SK-N-SH (cell line): ENCODE results near the gene PSMD8.
"Not testable (repeated sequence)": the region's sequence is repeated elsewhere in the genome, so short reads cannot be mapped to it uniquely, and the experiment has no call there.

Source experiments
- CHD2 ChIP-seq: fragments of 150-350 bp; IDR thresholded peaks from 2 replicates; pipeline ENCODE4 v1.6.1; 2018; ENCODE audit warnings: low read length; ENCODE audit not compliant: partially characterized antibody
- ELF1 ChIP-seq: IDR thresholded peaks from 2 replicates; pipeline ENCODE4 v1.4.0; 2012
- NFIC ChIP-seq: IDR thresholded peaks from 2 replicates; pipeline ENCODE4 v1.4.0; 2012; ENCODE audit warnings: borderline replicate concordance
- TAF1 ChIP-seq: IDR thresholded peaks from 2 replicates; pipeline ENCODE4 v1.6.1; 2012; ENCODE audit warnings: low read depth, mild to moderate bottlenecking, low read length, moderate library complexity, borderline replicate concordance
- TF ChIP-seq, protein P1 (sequence below): fragments of 200-600 bp; sonication (generic); IDR thresholded peaks from 2 replicates; pipeline ENCODE4 v1.6.1; 2017; ENCODE audit warnings: antibody characterized with exemption, mild to moderate bottlenecking, moderate library complexity
- TF ChIP-seq, protein P2 (sequence below): IDR thresholded peaks from 2 replicates; pipeline ENCODE4 v1.4.0; 2012; ENCODE audit warnings: low read depth, borderline replicate concordance

DNA sequence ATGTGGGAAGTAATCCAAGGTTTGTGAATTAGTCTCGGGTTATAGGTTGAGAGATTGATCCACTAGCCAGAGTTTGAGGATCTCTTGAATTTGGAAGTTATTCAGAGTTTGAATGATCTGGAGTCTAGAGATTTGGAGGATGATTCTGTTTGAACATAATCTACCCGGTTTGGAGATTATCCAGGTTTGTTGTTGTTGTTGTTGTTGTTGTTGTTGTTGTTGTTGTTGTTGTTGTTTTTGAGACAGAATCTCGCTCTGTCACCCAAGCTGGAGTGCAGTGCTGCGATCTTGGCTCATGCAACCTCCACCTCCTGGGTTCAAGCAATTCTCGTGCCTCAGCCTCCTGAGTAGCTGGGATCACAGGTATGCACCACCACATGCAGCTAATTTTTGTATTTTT lies 37.5 kb downstream of the PSMD8 start:
- TF ChIP-seq, protein P1, sequence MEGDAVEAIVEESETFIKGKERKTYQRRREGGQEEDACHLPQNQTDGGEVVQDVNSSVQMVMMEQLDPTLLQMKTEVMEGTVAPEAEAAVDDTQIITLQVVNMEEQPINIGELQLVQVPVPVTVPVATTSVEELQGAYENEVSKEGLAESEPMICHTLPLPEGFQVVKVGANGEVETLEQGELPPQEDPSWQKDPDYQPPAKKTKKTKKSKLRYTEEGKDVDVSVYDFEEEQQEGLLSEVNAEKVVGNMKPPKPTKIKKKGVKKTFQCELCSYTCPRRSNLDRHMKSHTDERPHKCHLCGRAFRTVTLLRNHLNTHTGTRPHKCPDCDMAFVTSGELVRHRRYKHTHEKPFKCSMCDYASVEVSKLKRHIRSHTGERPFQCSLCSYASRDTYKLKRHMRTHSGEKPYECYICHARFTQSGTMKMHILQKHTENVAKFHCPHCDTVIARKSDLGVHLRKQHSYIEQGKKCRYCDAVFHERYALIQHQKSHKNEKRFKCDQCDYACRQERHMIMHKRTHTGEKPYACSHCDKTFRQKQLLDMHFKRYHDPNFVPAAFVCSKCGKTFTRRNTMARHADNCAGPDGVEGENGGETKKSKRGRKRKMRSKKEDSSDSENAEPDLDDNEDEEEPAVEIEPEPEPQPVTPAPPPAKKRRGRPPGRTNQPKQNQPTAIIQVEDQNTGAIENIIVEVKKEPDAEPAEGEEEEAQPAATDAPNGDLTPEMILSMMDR: not testable (repeated sequence)
- not testable (repeated sequence) for TF ChIP-seq CHD2, ELF1, NFIC, TAF1
- TF ChIP-seq, protein P2, sequence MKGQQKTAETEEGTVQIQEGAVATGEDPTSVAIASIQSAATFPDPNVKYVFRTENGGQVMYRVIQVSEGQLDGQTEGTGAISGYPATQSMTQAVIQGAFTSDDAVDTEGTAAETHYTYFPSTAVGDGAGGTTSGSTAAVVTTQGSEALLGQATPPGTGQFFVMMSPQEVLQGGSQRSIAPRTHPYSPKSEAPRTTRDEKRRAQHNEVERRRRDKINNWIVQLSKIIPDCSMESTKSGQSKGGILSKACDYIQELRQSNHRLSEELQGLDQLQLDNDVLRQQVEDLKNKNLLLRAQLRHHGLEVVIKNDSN: not testable (repeated sequence)
